Gastrocnemius medialis (tissue), 4 donors: ENCODE measurements around the gene HUNK.

Experiments used
- POLR2A ChIP-seq, 2 donors: fragments of 450-650 bp; IDR thresholded peaks; one replicate each; pipeline ENCODE4 v1.6.1; 2017; ENCODE audit warnings: antibody characterized with exemption in 2 of 2, mild to moderate bottlenecking in 2 of 2, moderate library complexity in 2 of 2
- TF ChIP-seq, protein P1 (sequence below), 5 experiments: fragments of 450-650 bp in 3 of 5; fragments of 200-600 bp in 2 of 5; sonication (generic) in 2 of 5; IDR thresholded peaks in 4 of 5; conservative IDR thresholded peaks in 1 of 5; 1 replicate in 4 of 5; 2 replicates in 1 of 5; pipeline ENCODE4 v1.5.1; 2016 to 2019; ENCODE audit warnings: antibody characterized with exemption in 5 of 5, mild to moderate bottlenecking in 3 of 5, moderate library complexity in 3 of 5

DNA sequence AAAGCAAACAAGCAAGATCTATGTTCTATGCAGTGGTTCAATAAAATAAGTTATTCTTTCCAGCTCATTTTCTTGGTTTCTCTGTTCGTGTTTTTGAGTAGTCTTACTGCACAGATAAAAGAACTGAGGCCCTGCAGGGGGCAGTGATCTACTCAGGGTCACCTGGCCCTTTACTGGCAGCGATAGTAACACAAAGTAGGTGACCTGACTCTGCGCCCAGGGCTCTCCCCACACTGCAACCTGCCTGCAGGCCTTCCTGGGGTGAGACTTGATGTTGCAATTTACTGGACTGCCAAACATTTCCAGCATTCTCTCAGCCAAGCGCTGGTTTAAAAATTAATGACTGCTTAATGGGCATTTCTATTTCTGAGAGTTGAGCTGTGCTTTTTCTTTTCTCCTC lies 110.3 kb downstream of the HUNK start:
- TF ChIP-seq POLR2A (IDR thresholded peaks at IDR 0.05) = no peak
- TF ChIP-seq, protein P1, sequence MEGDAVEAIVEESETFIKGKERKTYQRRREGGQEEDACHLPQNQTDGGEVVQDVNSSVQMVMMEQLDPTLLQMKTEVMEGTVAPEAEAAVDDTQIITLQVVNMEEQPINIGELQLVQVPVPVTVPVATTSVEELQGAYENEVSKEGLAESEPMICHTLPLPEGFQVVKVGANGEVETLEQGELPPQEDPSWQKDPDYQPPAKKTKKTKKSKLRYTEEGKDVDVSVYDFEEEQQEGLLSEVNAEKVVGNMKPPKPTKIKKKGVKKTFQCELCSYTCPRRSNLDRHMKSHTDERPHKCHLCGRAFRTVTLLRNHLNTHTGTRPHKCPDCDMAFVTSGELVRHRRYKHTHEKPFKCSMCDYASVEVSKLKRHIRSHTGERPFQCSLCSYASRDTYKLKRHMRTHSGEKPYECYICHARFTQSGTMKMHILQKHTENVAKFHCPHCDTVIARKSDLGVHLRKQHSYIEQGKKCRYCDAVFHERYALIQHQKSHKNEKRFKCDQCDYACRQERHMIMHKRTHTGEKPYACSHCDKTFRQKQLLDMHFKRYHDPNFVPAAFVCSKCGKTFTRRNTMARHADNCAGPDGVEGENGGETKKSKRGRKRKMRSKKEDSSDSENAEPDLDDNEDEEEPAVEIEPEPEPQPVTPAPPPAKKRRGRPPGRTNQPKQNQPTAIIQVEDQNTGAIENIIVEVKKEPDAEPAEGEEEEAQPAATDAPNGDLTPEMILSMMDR (IDR thresholded peaks at IDR 0.05 in 4 of 5, conservative IDR thresholded peaks at IDR 0.05 in 1 of 5) = no peak
